IPS DF 4.7 (cell line): ENCODE results near the gene CDC42EP1.
"Not testable (repeated sequence)": the region's sequence is repeated elsewhere in the genome, so short reads cannot be mapped to it uniquely, and the experiment has no call there.

Experiments
- DNase-seq: peaks from one replicate; pipeline ENCODE4 v3.0.0-alpha.2; 2013; ENCODE audit warnings: low spot score; ENCODE audit errors: extremely low read depth

The CDC42EP1 gene

DNA sequence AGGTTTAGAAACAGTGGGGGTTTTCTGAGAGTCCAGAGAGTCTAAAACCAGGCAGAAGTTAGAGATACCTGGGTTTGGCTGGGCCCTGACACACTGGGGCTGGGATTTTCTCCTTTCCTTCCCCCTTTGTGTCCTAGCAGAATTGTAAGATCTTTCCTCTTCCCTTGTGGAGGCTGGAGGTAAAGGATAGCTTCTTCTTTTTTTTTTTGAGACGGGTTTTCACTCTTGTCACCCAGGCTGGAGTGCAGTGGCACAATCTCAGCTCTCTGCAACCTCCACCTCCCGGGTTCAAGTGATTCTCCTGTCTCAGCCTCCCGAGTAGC is 49.8 kb downstream of the CDC42EP1 start:
- not testable (repeated sequence) for DNase-seq

DNA sequence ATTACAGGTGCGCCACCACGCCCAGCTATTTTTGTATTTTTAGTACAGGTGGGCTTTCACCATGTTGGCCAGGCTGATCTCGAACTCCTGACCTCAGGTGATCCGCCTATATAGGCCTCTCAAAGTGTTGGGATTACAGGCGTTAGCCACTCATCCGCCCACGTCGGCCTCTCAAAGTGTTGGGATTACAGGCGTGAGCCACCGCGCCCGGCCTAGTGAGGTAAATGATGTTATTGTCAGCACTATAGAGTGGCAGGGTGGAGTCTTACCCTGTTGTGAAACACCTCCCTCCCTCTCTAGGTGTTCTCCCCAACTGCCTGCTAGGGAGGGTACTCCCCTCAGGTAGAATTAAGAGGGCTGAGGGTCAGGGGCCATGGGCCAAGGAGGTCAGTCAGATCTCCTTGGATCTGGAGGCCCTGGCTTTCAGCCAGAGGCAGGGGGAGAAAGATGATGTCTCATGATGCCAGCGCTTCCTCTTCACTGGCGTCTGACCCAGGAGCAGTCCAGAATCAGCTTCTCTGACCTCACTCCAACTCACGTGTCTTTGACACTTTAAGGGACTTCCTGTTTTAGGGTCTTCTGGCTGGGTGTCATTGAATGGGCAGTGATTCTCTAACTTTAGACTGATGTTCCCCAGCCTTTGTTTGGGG is 50.3 kb downstream of the CDC42EP1 start:
- no peak for DNase-seq

DNA sequence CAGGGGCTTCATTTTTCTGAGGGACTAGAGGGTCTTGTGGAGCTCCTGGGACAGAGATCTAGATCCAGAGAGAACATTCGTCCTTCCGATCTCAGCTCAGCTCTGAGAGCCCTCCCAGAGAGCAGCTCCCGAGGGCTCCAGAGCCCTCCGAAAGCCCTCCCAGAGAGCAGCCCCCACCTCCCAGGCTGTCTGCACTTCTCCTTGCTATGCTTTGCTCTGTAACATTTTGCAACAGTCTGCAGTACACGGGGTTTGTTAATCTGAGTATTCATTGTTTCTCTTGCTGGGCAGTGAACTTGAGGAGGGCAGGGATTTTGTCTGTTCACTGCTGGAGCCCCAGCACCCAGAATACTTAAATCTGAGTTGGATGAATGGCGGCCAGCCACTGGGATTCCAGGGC is 50.9 kb downstream of the CDC42EP1 start:
- DNase-seq, result no peak

DNA sequence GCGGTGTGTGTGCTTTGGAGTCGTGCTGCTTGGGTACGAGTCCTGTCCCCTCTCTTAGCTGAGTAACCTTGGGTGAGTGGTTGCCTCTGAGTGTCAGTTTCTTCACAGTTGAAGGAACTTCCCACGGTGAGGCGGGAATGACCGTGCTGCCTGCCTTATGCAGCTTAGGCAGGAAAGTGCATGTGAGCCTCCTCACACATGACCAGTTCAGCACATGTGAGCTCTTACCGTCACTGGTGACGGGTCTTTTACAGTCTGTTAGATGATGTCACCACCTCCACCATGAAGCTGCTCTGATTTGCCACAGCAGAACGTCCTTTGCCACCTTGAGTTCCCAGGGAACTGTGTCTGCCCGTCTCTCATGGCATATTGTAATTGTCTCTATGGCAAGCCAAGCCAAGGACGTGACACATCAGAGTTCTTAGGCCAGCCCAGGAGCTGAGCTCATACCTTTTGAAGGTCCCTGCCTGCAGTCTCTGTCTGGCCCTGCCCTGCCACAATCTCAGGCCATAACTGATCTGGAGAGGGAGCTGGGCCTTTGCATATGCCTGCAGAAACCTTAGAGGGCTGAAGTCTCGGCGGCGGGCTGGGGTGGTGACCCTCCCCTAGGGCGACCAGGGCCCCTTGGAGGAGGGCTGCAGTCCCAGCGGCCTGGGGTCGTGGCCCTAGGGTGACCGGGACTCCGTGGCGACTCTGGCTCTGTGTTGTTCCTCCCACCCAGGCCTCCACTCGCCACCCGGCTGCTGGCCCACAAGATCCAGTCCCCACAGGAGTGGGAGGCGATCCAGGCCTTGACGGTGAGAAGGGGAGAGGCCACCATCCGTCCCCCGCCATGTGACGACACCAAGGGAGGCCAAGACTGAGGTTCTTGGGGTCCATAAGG is 56.2 kb downstream of the CDC42EP1 start:
- no peak for DNase-seq

DNA sequence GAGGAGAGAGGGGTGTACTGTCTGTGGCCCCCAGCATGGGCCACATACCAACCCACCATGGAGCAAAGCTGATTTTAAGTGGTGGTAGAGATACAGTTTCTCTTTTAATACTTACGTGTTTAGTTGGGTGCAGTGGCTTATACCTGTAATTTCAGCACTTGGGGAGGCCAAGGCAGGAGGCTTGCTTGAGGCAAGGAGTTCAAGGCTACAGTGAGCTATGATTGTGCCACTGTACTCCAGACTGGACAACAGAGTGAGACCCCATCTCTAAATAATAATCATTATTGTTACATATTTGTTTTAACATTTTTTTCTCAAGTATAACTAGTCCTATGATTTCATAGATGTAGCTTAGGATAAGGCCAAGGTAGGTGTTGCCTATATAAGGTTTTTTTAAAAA is 57.2 kb downstream of the CDC42EP1 start:
- DNase-seq, result no peak

DNA sequence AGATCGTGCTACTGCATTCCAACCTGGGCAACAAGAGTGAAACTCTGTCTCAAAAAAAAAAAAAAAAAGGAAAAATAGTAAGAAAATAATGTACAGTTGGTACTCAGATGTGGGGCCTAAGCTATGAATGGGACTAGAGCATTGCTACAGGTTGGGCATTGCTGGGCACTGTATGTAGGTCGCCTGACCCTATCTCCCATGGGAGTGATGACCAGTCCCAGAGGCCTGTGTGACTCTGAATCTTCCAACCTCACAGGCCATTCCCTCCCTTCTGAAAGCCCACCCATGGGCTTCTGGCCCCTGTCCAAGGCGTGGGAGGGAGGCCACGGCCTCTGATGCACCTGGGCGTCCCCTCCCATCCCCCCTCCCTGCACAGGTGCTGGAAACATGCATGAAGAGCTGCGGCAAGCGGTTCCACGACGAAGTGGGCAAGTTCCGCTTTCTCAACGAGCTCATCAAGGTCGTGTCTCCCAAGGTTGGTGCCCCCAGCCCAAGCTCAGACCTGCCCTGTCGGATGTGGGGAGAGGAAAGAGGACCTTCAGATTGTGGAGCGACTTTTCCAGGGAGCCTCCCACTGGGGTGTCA is 57.9 kb downstream of the CDC42EP1 start:
- no peak for DNase-seq

- DNase-seq, result no peak
These were observed 58.4 kb downstream of the CDC42EP1 start for GRCh38 chr22:37618674-37619073.
